ENCODE results near the gene SFRP5.

DNA sequence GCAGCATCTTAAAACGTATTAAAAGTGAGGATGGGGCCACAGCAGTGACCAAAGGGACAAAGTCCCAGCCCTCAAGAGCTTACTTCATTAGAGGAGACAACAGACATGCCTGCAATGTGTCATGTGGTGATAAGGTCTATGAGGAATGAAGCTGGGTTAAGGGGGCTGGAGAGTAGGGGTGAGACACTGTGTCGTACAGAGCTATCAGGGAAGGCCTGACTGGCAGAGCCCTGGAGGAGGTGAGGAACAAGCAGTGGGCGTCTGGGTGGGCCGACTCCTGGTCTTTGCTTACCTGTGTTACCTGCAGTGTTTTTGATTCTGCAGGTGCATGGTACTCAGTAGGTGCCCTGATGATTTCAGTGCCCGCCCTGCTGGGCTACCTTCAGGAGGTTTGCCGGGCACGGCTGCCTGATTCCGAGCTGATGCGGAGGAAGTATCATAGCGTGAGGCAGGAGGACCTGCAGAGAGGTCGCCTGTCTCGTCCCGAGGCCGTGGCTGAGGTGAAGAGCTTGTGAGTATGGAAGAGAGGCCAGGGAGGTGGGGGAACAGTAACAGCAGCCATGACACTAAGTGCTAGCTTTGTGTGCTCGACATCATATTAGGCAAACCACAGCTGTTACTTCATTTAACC lies 27.3 kb downstream of the SFRP5 start:
- TF ChIP-seq, protein P1, sequence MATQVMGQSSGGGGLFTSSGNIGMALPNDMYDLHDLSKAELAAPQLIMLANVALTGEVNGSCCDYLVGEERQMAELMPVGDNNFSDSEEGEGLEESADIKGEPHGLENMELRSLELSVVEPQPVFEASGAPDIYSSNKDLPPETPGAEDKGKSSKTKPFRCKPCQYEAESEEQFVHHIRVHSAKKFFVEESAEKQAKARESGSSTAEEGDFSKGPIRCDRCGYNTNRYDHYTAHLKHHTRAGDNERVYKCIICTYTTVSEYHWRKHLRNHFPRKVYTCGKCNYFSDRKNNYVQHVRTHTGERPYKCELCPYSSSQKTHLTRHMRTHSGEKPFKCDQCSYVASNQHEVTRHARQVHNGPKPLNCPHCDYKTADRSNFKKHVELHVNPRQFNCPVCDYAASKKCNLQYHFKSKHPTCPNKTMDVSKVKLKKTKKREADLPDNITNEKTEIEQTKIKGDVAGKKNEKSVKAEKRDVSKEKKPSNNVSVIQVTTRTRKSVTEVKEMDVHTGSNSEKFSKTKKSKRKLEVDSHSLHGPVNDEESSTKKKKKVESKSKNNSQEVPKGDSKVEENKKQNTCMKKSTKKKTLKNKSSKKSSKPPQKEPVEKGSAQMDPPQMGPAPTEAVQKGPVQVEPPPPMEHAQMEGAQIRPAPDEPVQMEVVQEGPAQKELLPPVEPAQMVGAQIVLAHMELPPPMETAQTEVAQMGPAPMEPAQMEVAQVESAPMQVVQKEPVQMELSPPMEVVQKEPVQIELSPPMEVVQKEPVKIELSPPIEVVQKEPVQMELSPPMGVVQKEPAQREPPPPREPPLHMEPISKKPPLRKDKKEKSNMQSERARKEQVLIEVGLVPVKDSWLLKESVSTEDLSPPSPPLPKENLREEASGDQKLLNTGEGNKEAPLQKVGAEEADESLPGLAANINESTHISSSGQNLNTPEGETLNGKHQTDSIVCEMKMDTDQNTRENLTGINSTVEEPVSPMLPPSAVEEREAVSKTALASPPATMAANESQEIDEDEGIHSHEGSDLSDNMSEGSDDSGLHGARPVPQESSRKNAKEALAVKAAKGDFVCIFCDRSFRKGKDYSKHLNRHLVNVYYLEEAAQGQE (IDR thresholded peaks at IDR 0.05; ENCODE audit: low read depth), result no peak
- TF ChIP-seq EP300 (IDR thresholded peaks at IDR 0.05; ENCODE audit: borderline replicate concordance), result no peak
- no peak for TF ChIP-seq TEAD4 (IDR thresholded peaks at IDR 0.05)
- TF ChIP-seq, protein P2, sequence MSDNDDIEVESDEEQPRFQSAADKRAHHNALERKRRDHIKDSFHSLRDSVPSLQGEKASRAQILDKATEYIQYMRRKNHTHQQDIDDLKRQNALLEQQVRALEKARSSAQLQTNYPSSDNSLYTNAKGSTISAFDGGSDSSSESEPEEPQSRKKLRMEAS (IDR thresholded peaks at IDR 0.05), result no peak
- TF ChIP-seq TAF1 (IDR thresholded peaks at IDR 0.05; ENCODE audit: low read depth), result no peak
- no peak for TF ChIP-seq CREB1 (IDR thresholded peaks at IDR 0.05; ENCODE audit: low read depth)
- TF ChIP-seq CEBPB (IDR thresholded peaks at IDR 0.05), result no peak
- TF ChIP-seq YY1 (IDR thresholded peaks at IDR 0.05; ENCODE audit: low read depth), result no peak
- no peak for TF ChIP-seq RAD21 (IDR thresholded peaks at IDR 0.05; ENCODE audit: low read depth)

Measured in Ishikawa (cell line).